H1 (cell line): ENCODE results near the gene CELF5. TPM values are rescaled to one million over a fixed set of nuclear protein-coding genes. Genes with fewer than 3 reads are reported as not detected.

Experiments
- CTCF ChIA-PET: fragments of 300-600 bp; sonication (Branson Sonifier 250); formaldehyde crosslinking; loops from one replicate; lab custom pipeline; 2021; ENCODE audit not compliant: partially characterized antibody; lab: Charles Lee
- POLR2A ChIA-PET: fragments of 300-600 bp; sonication (Branson Sonifier 250); formaldehyde crosslinking; loops from one replicate; lab custom pipeline; 2021; ENCODE audit warnings: inconsistent platforms; ENCODE audit not compliant: partially characterized antibody; lab: Charles Lee
- DNase-seq, 2 experiments: peaks; one replicate each; pipeline versions ENCODE4 v3.0.0 to v3.0.0-alpha.2; 2010 to 2022; ENCODE audit warnings: low spot score in 2 of 2, low read depth in 1 of 2, mixed read lengths in 1 of 2
- FAIRE-seq: peaks from 2 replicates; lab custom pipeline; 2011; peaks lifted over from hg19 to GRCh38; lab: Jason Lieb, UNC
- H2AFZ ChIP-seq: 2 replicates; pipeline ENCODE4 v1.8.1; 2012; ENCODE audit warnings: low read length, inconsistent platforms
- H2AK5ac ChIP-seq: 2 replicates; pipeline ENCODE4 v1.6.1; 2013; ENCODE audit warnings: low read depth, low read length
- H2BK120ac ChIP-seq: replicated peaks from 2 replicates; pipeline ENCODE3; 2013; ENCODE audit warnings: low read depth, low read length, inconsistent platforms
- H2BK12ac ChIP-seq: 2 replicates; pipeline ENCODE4 v1.6.1; 2013; ENCODE audit warnings: low read depth, low read length
- H2BK15ac ChIP-seq: 2 replicates; pipeline ENCODE4 v1.6.1; 2013; ENCODE audit warnings: low read length
- H2BK20ac ChIP-seq: 2 replicates; pipeline ENCODE4 v1.6.1; 2013; ENCODE audit warnings: low read length
- H2BK5ac ChIP-seq: 2 replicates; pipeline ENCODE4 v1.6.1; 2013; ENCODE audit warnings: low read depth, low read length
- H3K14ac ChIP-seq: 2 replicates; pipeline ENCODE4 v1.6.1; 2013; ENCODE audit warnings: inconsistent platforms; ENCODE audit not compliant: insufficient read length
- H3K18ac ChIP-seq: 2 replicates; pipeline ENCODE4 v1.6.1; 2013; ENCODE audit warnings: low read length; ENCODE audit errors: extremely low read depth
- H3K23ac ChIP-seq: 2 replicates; pipeline ENCODE4 v1.6.1; 2013; ENCODE audit warnings: inconsistent platforms; ENCODE audit not compliant: insufficient read length
- H3K23me2 ChIP-seq: 2 replicates; pipeline ENCODE4 v1.6.1; 2013; ENCODE audit warnings: low read depth, low read length
- H3K27ac ChIP-seq: 2 replicates; pipeline ENCODE4 v1.6.1; 2011; ENCODE audit warnings: low read depth, low read length, inconsistent platforms
- H3K27me3 ChIP-seq, 4 experiments: replicated peaks in 1 of 4; 1 replicate in 1 of 4; 2 replicates in 3 of 4; pipeline versions ENCODE4 v1.6.1 to v1.8.1; 2011 to 2013; ENCODE audit warnings: low read length in 3 of 4, mild to moderate bottlenecking in 3 of 4, inconsistent platforms in 2 of 4, mixed read lengths in 2 of 4, moderate library complexity in 1 of 4; ENCODE audit not compliant: control insufficient read depth in 3 of 4, insufficient read depth in 3 of 4; ENCODE audit errors: extremely low read depth in 1 of 4
- H3K36me3 ChIP-seq, 4 experiments: 2 replicates each; pipeline versions ENCODE4 v1.6.1 to v1.8.1; 2011 to 2013; ENCODE audit warnings: mild to moderate bottlenecking in 4 of 4, low read length in 3 of 4, moderate library complexity in 2 of 4, control low read depth in 1 of 4, inconsistent platforms in 1 of 4; ENCODE audit not compliant: insufficient read depth in 4 of 4, control insufficient read depth in 2 of 4
- H3K4ac ChIP-seq: replicated peaks from 2 replicates; pipeline ENCODE3; 2013; ENCODE audit warnings: low read length, low read depth, mixed read lengths, inconsistent platforms; ENCODE audit not compliant: insufficient read length
- H3K4me1 ChIP-seq, 4 experiments: replicated peaks in 1 of 4; 1 replicate in 1 of 4; 2 replicates in 3 of 4; pipeline versions ENCODE4 v1.6.1 to v1.8.1; 2011 to 2013; ENCODE audit warnings: low read length in 3 of 4, inconsistent platforms in 2 of 4, mixed read lengths in 1 of 4; ENCODE audit not compliant: insufficient read depth in 4 of 4, control insufficient read depth in 3 of 4
- H3K4me2 ChIP-seq, 2 experiments: 2 replicates each; pipeline versions ENCODE4 v1.6.1 to v1.8.1; 2011 to 2013; ENCODE audit warnings: low read depth in 2 of 2, low read length in 2 of 2, control low read depth in 1 of 2, inconsistent platforms in 1 of 2, mild to moderate bottlenecking in 1 of 2; ENCODE audit not compliant: insufficient read depth in 1 of 2
- H3K4me3 ChIP-seq, 4 experiments: fragments of 200-600, 300-600 bp in 1 of 4; sonication (generic), shearing (Covaris generic), sonication (Bioruptor Twin) in 1 of 4; 2 replicates each; pipeline versions ENCODE4 v1.5.1 to v1.8.1; 2011 to 2016; ENCODE audit warnings: low read length in 4 of 4, low read depth in 3 of 4, control low read depth in 2 of 4, inconsistent platforms in 2 of 4, mild to moderate bottlenecking in 2 of 4, mixed read lengths in 1 of 4, moderate library complexity in 1 of 4; ENCODE audit not compliant: insufficient read depth in 2 of 4; ENCODE audit errors: extremely low read depth in 1 of 4
- H3K56ac ChIP-seq: replicated peaks from 2 replicates; pipeline ENCODE3; 2013; ENCODE audit warnings: low read depth, mild to moderate bottlenecking, mixed read lengths, low read length, inconsistent platforms; ENCODE audit not compliant: insufficient read length
- H3K79me1 ChIP-seq: 2 replicates; pipeline ENCODE4 v1.6.1; 2013; ENCODE audit warnings: low read depth, low read length, control low read depth
- H3K79me2 ChIP-seq, 2 experiments: 2 replicates each; pipeline versions ENCODE4 v1.6.1 to v1.8.1; 2012 to 2013; ENCODE audit warnings: low read length in 2 of 2, mild to moderate bottlenecking in 2 of 2, inconsistent platforms in 1 of 2; ENCODE audit not compliant: insufficient read depth in 2 of 2, control insufficient read depth in 1 of 2
- H3K9ac ChIP-seq, 4 experiments: replicated peaks in 1 of 4; 1 replicate in 1 of 4; 2 replicates in 3 of 4; pipeline versions ENCODE4 v1.6.1 to v1.8.1; 2011 to 2013; ENCODE audit warnings: low read depth in 3 of 4, low read length in 3 of 4, control low read depth in 2 of 4, mild to moderate bottlenecking in 2 of 4, moderate library complexity in 2 of 4, inconsistent platforms in 1 of 4; ENCODE audit errors: extremely low read depth in 1 of 4
- H3K9me3 ChIP-seq, 2 experiments: 2 replicates each; pipeline versions ENCODE4 v1.6.1 to v1.8.1; 2012 to 2013; ENCODE audit warnings: mild to moderate bottlenecking in 2 of 2, moderate library complexity in 2 of 2, control low read depth in 1 of 2, inconsistent platforms in 1 of 2, low read depth in 1 of 2, low read length in 1 of 2, mixed read lengths in 1 of 2; ENCODE audit not compliant: insufficient read depth in 2 of 2
- H4K20me1 ChIP-seq, 2 experiments: replicated peaks in 1 of 2; 2 replicates each; pipeline versions ENCODE3 to v1.8.1; 2011 to 2013; ENCODE audit warnings: inconsistent platforms in 2 of 2, low read length in 2 of 2, mild to moderate bottlenecking in 1 of 2; ENCODE audit not compliant: insufficient read depth in 2 of 2, control insufficient read depth in 1 of 2
- H4K5ac ChIP-seq: 2 replicates; pipeline ENCODE4 v1.6.1; 2013; ENCODE audit warnings: low read length, low read depth, mixed read lengths, inconsistent platforms; ENCODE audit not compliant: insufficient read length
- H4K8ac ChIP-seq: 2 replicates; pipeline ENCODE4 v1.8.0; 2013; ENCODE audit warnings: mild to moderate bottlenecking, moderate library complexity, low read length, inconsistent platforms; ENCODE audit not compliant: insufficient read depth; ENCODE audit errors: extremely low read depth
- H4K91ac ChIP-seq: replicated peaks from 2 replicates; pipeline ENCODE3; 2013; ENCODE audit warnings: low read length, mixed read lengths, inconsistent platforms; ENCODE audit not compliant: insufficient read length
- BRCA1 ChIP-seq: IDR thresholded peaks from 2 replicates; pipeline ENCODE4 v1.6.1; 2012; ENCODE audit warnings: low read depth, low read length, improper control_type of control experiment
- CBX5 ChIP-seq: fragments of 300-800, 300-1000 bp; sonication (generic); IDR thresholded peaks from 2 replicates; pipeline ENCODE4 v1.7.1; 2016; ENCODE audit warnings: antibody characterized with exemption, low read length, low read depth
- JUN ChIP-seq: IDR thresholded peaks from 2 replicates; pipeline ENCODE4 v1.6.1; 2011; ENCODE audit warnings: low read depth, mild to moderate bottlenecking, improper control_type of control experiment, low read length
- JUND ChIP-seq: IDR thresholded peaks from 2 replicates; pipeline ENCODE4 v1.6.1; 2011; ENCODE audit warnings: mild to moderate bottlenecking, improper control_type of control experiment, low read length
- KDM1A ChIP-seq: fragments of 200-600, 300-600 bp; sonication (generic); IDR thresholded peaks from 2 replicates; pipeline ENCODE4 v1.7.1; 2016; ENCODE audit warnings: mild to moderate bottlenecking, low read length, borderline replicate concordance
- RXRA ChIP-seq: IDR thresholded peaks from 2 replicates; pipeline ENCODE4 v1.6.1; 2011; ENCODE audit warnings: low read depth, mild to moderate bottlenecking, low read length, moderate library complexity; ENCODE audit not compliant: insufficient read depth
- SP2 ChIP-seq: IDR thresholded peaks from 2 replicates; pipeline ENCODE4 v1.6.1; 2012; ENCODE audit warnings: mild to moderate bottlenecking, low read length, inconsistent platforms
- TEAD4 ChIP-seq: IDR thresholded peaks from 2 replicates; pipeline ENCODE4 v1.6.1; 2012; ENCODE audit warnings: low read depth, low read length, inconsistent platforms, mixed read lengths
- WGBS, 2 experiments: shearing (Covaris generic) in 1 of 2; methylation state at CpG; one replicate each; pipeline versions ENCODE4 v1.1.6 to v1.1.7; 2013 to 2015; ENCODE audit warnings: low lambda C conversion rate in 2 of 2, mixed read lengths in 2 of 2, inconsistent platforms in 1 of 2, low coverage in 1 of 2, missing lambda C conversion rate in 1 of 2; ENCODE audit not compliant: insufficient replicate concordance in 2 of 2, insufficient coverage in 1 of 2, insufficient read length in 1 of 2; ENCODE audit errors: extremely low coverage in 1 of 2, missing lambda C conversion rate in 1 of 2; 5-methylcytosine and 5-hydroxymethylcytosine counted together
- polyA plus RNA-seq, 7 experiments: library from polyadenylated mRNA; depleted of rRNA in 3 of 7; stranded (reverse) in 5 of 7; unstranded in 2 of 7; fragments of >200 nt in 5 of 7; fragments of 200-250 nt in 2 of 7; gene quantifications; 1 replicate in 5 of 7; 2 replicates in 1 of 7; 4 replicates in 1 of 7; pipeline versions ENCODE4 v1.2.1 to v1.2.3, GENCODE V29; 2011 to 2013; ENCODE audit warnings: missing spikeins in 2 of 7, mixed read lengths in 2 of 7
- total RNA-seq: library from RNA; stranded (reverse); fragmentation: NEBNext Ultra II Directional; extraction: Animal tissue kit (Norgen Biotek cat#: 25700); gene quantifications from 2 replicates; pipeline ENCODE4 v1.2.1, GENCODE V29; 2021
- TF ChIP-seq, protein P1 (sequence below): IDR thresholded peaks from 2 replicates; pipeline ENCODE4 v1.6.1; 2011; ENCODE audit warnings: low read length, improper control_type of control experiment

The CELF5 gene
- total and polyA plus RNA-seq, 2 of the 8 experiments (the other 6 are each of a cell fraction or from before 2014, with no cell fraction given), result 9.8 to 15.0 TPM

DNA sequence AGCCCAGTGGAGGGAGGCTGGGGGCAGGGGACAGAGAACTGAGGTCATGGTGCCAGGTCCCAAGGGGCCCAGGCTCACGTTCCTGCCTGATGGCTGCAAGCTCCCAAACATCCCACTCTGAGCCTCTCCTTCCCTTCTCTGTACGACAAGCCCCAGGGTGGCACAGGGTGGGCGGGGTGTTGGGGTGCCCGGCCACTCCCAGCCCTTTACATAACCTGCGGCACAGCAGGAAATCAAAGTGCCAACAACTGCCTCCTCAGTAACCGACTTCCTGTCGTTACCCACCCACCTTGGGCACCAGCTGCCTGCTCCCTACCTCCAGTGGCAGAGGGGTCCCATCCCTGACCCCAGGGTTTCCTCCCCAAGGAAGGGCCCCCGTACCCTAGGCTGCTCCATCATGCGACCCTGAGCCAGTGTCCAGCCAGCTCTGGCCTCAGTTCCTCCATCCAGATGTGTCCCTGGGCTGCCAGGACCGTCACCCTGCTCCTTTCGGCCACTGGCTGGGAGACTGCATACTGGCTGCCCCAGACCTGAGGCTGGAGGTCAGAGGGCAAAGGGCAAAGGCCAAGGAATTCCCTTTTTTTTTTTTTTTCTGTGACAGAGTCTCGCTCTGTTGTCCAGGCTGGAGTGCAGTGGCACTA lies 114.2 kb downstream of the CELF5 start:
- Histone ChIP-seq H3K23me2 (no peaks in the 10 kb centered on the region), H2BK15ac (no peak overlapping the region; the same call in 1 of the 2 replicates), H4K5ac (no peak overlapping the region), H2AK5ac (no peak overlapping the region), H3K79me2 (no peaks in the 10 kb centered on the region), H3K23ac (no peak overlapping the region), H3K27ac (no peak overlapping the region), H3K36me3 (no peaks in the 10 kb centered on the region), H3K27me3 (peaks cover 0 to 6% (median 1%) of the 10 kb centered on the region in 4 experiments; a peak in 1 of 7 replicates), H2BK5ac (no peak overlapping the region), H3K9ac (no peak overlapping the region), H3K4ac (no peak overlapping the region), H3K79me1 (no peaks in the 10 kb centered on the region), H2BK20ac (no peak overlapping the region), H3K18ac (no peak overlapping the region), H3K4me3 (no peak overlapping the region), H2BK120ac (no peak overlapping the region), H4K20me1 (no peaks in the 10 kb centered on the region), H3K4me1 (no peaks in the 10 kb centered on the region), H2BK12ac (no peak overlapping the region; the same call in 1 of the 2 replicates), H3K56ac (no peak overlapping the region), H4K8ac (no peak overlapping the region; the same call in 1 of the 2 replicates), H2AFZ (no peak overlapping the region), H3K4me2 (no peak overlapping the region), H4K91ac (no peak overlapping the region), H3K9me3 (no peaks in the 10 kb centered on the region), H3K14ac (no peak overlapping the region)
- DNase-seq (no peak), FAIRE-seq (no peak)
- 83% methylated on average over 7 of the region's 12 CpGs; no CpG with 5 or more reads in 1 of the 2 experiments for WGBS, 2 experiments
- TF ChIP-seq RXRA (no peak), JUND (no peak), SP2 (no peak), JUN (no peak), CBX5 (no peak), BRCA1 (no peak), KDM1A (no peak), TEAD4 (no peak)
- TF ChIP-seq, protein P1, sequence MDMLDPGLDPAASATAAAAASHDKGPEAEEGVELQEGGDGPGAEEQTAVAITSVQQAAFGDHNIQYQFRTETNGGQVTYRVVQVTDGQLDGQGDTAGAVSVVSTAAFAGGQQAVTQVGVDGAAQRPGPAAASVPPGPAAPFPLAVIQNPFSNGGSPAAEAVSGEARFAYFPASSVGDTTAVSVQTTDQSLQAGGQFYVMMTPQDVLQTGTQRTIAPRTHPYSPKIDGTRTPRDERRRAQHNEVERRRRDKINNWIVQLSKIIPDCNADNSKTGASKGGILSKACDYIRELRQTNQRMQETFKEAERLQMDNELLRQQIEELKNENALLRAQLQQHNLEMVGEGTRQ, result no peak
- POLR2A ChIA-PET, result no interaction called here
- CTCF ChIA-PET, result interaction anchor here (0.6 to 7.3 kb wide), 13 partner anchors 12 to 247 kb away, joined by 3 to 77 read pairs (median 3); no protein-coding TSS in a partner anchor
